ENCODE data around the gene SERAC1. TPM values are rescaled to one million over a fixed set of nuclear protein-coding genes. Genes with fewer than 3 reads are reported as not detected.

Gene SERAC1
- total RNA-seq, 1 experiment from 2014 or later, result 14.4 TPM

Other genes with a start within 250 kb of the SERAC1 start
- gene SYNJ2, start 186.4 kb downstream of the SERAC1 start, total RNA-seq (2014; rRNA removed; shearing (Covaris generic)), result 10.7 and 15.0 TPM in 2 replicates
- gene GTF2H5, start 88 bp upstream of the SERAC1 start, total RNA-seq (2014; rRNA removed; shearing (Covaris generic)), result 4.4 and 5.6 TPM in 2 replicates
- 31.4 and 40.1 TPM in 2 replicates for gene TULP4, start 144.2 kb upstream of the SERAC1 start, total RNA-seq (2014; rRNA removed; shearing (Covaris generic))